ENCODE measurements around the gene MSH5.

Gene MSH5

DNA sequence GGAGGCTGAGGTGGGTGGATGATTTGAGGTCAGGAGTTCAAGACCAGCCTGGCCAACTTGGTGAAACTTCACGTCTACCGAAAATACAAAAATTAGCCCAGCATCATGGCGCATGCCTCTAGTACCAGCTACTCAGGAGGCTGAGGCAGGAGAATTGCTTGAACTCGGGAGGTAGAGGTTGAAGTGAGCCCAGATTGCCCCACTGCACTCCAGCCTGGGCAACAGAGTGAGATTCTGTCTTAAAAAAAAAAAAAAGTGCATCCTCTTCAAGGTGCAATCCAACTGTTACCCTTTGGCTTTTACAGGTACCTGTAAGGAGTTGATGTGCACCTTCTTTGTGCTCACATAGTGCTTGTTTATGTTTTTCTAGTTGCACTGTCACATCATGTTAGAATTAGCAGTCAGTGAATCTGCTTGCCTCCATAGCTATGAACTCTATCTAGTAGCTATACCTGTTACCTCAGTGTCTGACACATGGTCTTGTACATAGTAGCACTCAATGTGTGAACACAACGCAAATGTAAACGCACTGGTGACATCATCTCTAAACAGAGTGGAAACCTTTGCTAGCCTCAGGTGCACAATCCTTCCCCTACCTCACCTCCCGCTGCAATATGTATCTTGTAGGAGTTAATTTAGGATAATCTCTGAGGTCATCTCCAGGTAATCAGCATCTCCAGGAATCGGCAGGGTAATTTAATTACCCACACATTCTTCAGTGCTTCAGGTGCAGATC is 9.7 kb downstream of the MSH5 start:
- no peak for TF ChIP-seq CTCF (IDR thresholded peaks at IDR 0.05; ENCODE audit: low read depth, low read length)
- no peak overlapping the region for H3K4me3 ChIP-seq (ENCODE audit: low read depth, low read length)

GRCh38 chr6:31750411-31751022 is 10.7 kb downstream of the MSH5 start:
- no peak for TF ChIP-seq CTCF (IDR thresholded peaks at IDR 0.05; ENCODE audit: low read depth, low read length)
- H3K4me3 ChIP-seq (ENCODE audit: low read depth, low read length): no peak overlapping the region

DNA sequence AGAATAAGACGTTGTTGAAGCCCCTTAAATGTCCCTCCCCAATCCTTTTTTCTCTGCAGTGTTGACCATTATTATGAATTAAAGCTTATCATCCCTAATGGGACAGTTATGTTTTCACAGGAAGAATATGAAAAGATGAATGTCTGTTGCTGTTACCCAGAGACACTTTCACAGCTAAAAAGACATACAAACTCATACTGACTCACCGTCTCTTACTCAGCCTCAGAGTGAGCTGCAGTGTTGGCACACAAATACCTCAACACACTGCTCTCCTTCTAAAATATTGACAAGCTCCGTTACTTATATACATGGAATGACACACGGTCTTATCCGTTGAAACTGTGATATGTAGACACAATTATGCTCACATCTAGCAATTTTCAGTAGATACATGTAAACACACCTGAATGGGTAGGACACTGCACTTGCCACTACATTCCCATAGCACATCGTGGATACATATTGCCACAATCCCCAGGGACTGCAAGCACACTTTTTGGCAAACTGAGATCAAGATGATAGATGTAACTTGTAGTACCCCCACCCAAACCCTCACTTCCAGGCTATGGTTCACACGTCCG is 13.0 kb downstream of the MSH5 start:
- TF ChIP-seq CTCF (IDR thresholded peaks at IDR 0.05; ENCODE audit: low read depth, low read length): no peak
- H3K4me3 ChIP-seq (ENCODE audit: low read depth, low read length): no peak overlapping the region

- H3K4me3 ChIP-seq (ENCODE audit: low read depth, low read length): no peak overlapping the region
- no peak for TF ChIP-seq CTCF (IDR thresholded peaks at IDR 0.05; ENCODE audit: low read depth, low read length)
Observed at GRCh38 chr6:31758281-31758680, 18.5 kb downstream of the MSH5 start.

GRCh38 chr6:31760790-31761189 is 21.0 kb downstream of the MSH5 start:
- no peak overlapping the region for H3K4me3 ChIP-seq (ENCODE audit: low read depth, low read length)
- TF ChIP-seq CTCF (IDR thresholded peaks at IDR 0.05; ENCODE audit: low read depth, low read length): no peak

GRCh38 chr6:31761343-31761742 is 21.5 kb downstream of the MSH5 start:
- no peak for TF ChIP-seq CTCF (IDR thresholded peaks at IDR 0.05; ENCODE audit: low read depth, low read length)
- no peak overlapping the region for H3K4me3 ChIP-seq (ENCODE audit: low read depth, low read length)

- no peak for TF ChIP-seq CTCF (IDR thresholded peaks at IDR 0.05; ENCODE audit: low read depth, low read length)
- H3K4me3 ChIP-seq (ENCODE audit: low read depth, low read length): no peak within 1 kb of the TSS
Observed at GRCh38 chr6:31762356-31762755, 22.6 kb downstream of the MSH5 start, which contains the start of gene SAPCD1. TSS of gene SAPCD1 (plus strand) at chr6:31762656. CDS start at chr6:31763055, 399 bp downstream.

Measured in WI38 (cell line).